Upper lobe of right lung (tissue), 1 donor: ENCODE data around the gene SEC23A. TPM values are rescaled to one million over a fixed set of nuclear protein-coding genes. Genes with fewer than 3 reads are reported as not detected.
A peak's percentile ranks its signal among the peaks of the same experiment; 100 is the strongest.
"Not testable (repeated sequence)": the region's sequence is repeated elsewhere in the genome, so short reads cannot be mapped to it uniquely, and the experiment has no call there.

ENCODE experiments used
- ATAC-seq: fragments of 200-7000 bp; cut with Tn5 transposase; one replicate; pipeline ENCODE4 v1.9.1; 2020; ENCODE audit warnings: mild to moderate bottlenecking, moderate library complexity
- DNase-seq: peaks from one replicate; pipeline ENCODE4 v3.0.0-alpha.2; 2020
- H3K27ac ChIP-seq: fragments of 200-600 bp; one replicate; pipeline ENCODE4 v1.8.0; 2022
- H3K27me3 ChIP-seq: fragments of 200-600 bp; one replicate; pipeline ENCODE4 v1.8.0; 2022; ENCODE audit warnings: mild to moderate bottlenecking
- H3K36me3 ChIP-seq: fragments of 200-600 bp; one replicate; pipeline ENCODE4 v1.8.0; 2022
- H3K4me1 ChIP-seq: fragments of 200-600 bp; one replicate; pipeline ENCODE4 v1.8.0; 2022
- H3K4me3 ChIP-seq: fragments of 200-600 bp; one replicate; pipeline ENCODE4 v1.8.0; 2022; ENCODE audit warnings: mild to moderate bottlenecking
- H3K9me3 ChIP-seq: fragments of 200-600 bp; one replicate; pipeline ENCODE4 v1.8.0; 2022
- intact Hi-C: fragments of 100-400 bp; cut with DNase I; formaldehyde crosslinking; loops from one replicate; pipeline ENCODE4 v1.11.0; 2022
- total RNA-seq: library from RNA; stranded (reverse); fragmentation: NEBNext Ultra II Directional; extraction: Animal tissue kit (Norgen Biotek cat#: 25700); gene quantifications from one replicate; pipeline ENCODE4 v1.2.1, GENCODE V29; 2021
- TF ChIP-seq, protein P1 (sequence below): fragments of 200-600 bp; IDR thresholded peaks from one replicate; pipeline ENCODE4 v1.8.0; 2022; ENCODE audit warnings: antibody characterized with exemption
- donor health status: DM: no; HTN: yes; CAD: no; lungs with severe emphysema.

The SEC23A gene
- total RNA-seq, 1 donor from 2014 or later, result 61.0 TPM

DNA sequence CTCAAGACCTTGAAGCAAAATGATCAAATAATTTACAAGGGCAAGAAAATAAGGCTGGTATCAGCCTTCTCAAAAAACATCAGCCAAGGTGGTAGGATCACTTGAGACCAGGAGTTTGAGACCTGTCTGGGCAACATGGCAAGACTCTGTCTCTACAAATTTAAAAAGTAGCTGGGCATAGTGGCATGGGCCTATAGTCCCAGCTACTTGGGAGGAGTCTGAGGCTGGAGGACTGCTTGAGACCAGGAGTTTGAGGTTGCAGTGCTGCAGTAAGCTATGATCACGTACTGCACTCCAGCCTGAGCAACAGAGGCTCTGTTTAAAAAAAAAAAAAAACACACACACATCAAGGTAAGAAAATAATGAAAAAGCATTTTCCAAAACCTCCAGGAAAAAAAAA is 22.1 kb downstream of the SEC23A start:
- no peak overlapping the region for H3K4me3 ChIP-seq
- H3K4me1 ChIP-seq, result no peaks in the 10 kb centered on the region
- TF ChIP-seq, protein P1, sequence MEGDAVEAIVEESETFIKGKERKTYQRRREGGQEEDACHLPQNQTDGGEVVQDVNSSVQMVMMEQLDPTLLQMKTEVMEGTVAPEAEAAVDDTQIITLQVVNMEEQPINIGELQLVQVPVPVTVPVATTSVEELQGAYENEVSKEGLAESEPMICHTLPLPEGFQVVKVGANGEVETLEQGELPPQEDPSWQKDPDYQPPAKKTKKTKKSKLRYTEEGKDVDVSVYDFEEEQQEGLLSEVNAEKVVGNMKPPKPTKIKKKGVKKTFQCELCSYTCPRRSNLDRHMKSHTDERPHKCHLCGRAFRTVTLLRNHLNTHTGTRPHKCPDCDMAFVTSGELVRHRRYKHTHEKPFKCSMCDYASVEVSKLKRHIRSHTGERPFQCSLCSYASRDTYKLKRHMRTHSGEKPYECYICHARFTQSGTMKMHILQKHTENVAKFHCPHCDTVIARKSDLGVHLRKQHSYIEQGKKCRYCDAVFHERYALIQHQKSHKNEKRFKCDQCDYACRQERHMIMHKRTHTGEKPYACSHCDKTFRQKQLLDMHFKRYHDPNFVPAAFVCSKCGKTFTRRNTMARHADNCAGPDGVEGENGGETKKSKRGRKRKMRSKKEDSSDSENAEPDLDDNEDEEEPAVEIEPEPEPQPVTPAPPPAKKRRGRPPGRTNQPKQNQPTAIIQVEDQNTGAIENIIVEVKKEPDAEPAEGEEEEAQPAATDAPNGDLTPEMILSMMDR, result no peak
- no peak overlapping the region for H3K27ac ChIP-seq
- intact Hi-C loops, result no loop called here
- H3K36me3 ChIP-seq, result peaks cover 87% of the 10 kb centered on the region
- no peaks in the 10 kb centered on the region for H3K9me3 ChIP-seq
- no peaks in the 10 kb centered on the region for H3K27me3 ChIP-seq
- DNase-seq, result no peak
- ATAC-seq, result no peak

DNA sequence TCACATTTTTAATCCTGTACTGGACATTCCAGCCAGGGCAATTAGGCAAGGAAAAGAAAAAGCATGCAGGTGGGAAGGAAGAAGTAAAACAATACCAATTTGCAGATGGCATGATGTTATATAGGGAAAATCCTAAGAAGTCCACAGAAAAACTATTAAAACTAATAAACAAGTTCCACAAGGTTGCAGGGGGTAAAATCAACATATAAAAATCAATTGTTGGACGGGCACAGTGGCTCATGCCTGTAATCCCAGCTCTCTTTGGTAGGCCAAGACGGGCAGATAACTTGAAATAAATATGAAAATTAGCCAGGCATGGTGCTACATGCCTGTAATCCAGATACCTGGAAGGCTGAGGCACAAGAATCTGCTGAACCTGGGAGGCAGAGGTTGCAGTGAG is 31.9 kb downstream of the SEC23A start:
- no peaks in the 10 kb centered on the region for H3K27me3 ChIP-seq
- H3K4me3 ChIP-seq, result no peak overlapping the region
- DNase-seq, result no peak
- intact Hi-C loops, result no loop called here
- no peak for ATAC-seq
- H3K9me3 ChIP-seq, result no peaks in the 10 kb centered on the region
- TF ChIP-seq, protein P1, result no peak
- peaks cover 74% of the 10 kb centered on the region for H3K36me3 ChIP-seq
- no peak overlapping the region for H3K27ac ChIP-seq
- no peaks in the 10 kb centered on the region for H3K4me1 ChIP-seq

GRCh38 chr14:39069923-39070322 is 33.1 kb downstream of the SEC23A start:
- Histone ChIP-seq H3K9me3 (no peaks in the 10 kb centered on the region), H3K36me3 (peaks cover 70% of the 10 kb centered on the region), H3K27ac (no peak overlapping the region), H3K4me1 (no peaks in the 10 kb centered on the region), H3K4me3 (no peak overlapping the region), H3K27me3 (no peaks in the 10 kb centered on the region)
- no peak for DNase-seq
- intact Hi-C loops, result no loop called here
- ATAC-seq, result no peak
- TF ChIP-seq, protein P1, result no peak

DNA sequence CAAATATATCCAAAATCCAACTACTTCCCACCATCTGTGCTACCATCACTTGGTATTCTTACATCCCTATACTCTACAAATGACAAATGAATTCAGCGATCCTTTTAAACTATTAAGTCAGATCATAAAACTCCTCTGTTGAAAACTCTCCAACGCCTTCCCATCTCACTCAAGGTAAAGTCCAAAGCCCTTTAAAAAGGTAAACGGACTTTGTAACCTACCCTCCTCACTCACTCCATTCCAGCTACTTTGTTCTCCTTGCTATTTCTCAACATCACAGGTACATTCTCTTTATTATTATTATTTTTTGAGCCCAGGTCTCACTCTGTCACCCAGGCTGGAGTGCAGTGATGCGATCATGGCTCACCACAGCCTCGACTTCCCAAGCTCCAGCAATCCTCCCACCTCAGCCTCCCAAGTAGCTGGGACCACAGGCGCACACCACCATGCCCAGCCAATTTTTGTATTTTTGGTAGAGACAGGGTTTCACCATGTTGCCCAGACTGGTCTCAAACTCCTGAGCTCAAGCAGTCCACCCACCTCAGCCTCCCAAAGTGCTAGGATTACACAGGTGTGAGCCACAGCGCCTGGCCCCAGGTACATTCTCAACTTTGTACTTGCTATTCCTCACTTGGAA is 33.7 kb downstream of the SEC23A start:
- H3K4me3 ChIP-seq, DNase-seq, intact Hi-C loops, H3K4me1 ChIP-seq, ATAC-seq, H3K27ac ChIP-seq, H3K9me3 ChIP-seq, H3K27me3 ChIP-seq: not testable (repeated sequence)
- H3K36me3 ChIP-seq, result peaks cover 70% of the 10 kb centered on the region

DNA sequence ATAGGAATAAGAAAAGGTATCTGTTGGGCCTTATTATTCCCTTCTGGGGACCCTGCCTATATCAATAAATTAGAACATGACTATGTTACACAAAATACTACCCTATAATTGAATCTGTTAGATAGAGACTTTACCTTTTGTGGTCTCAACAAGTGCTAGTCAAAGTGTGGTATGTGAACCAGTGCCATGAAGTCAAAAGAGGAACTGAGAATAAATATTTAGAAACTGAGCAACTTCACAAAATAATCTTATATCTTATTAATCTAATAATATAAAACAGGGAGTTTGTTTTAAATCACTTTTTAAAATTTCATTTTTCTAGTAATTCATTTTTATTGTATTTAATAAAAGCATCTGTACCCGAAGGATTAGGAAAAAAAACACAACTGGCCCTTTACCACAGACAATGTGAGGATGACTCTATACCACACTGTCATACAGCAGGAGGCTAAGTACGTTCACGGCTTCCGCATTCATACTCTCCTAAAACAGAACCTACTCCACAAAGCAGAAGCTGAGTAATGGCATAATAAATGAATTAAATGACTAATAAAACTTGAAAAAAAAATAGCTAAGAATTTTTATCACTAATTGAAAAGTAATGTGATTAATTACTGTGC is 42.1 kb downstream of the SEC23A start:
- Histone ChIP-seq H3K27me3 (no peaks in the 10 kb centered on the region), H3K27ac (no peak overlapping the region), H3K9me3 (peaks cover 15% of the 10 kb centered on the region), H3K4me3 (no peak overlapping the region), H3K4me1 (no peaks in the 10 kb centered on the region), H3K36me3 (peaks cover 81% of the 10 kb centered on the region)
- intact Hi-C loops, result no loop called here
- peak; percentile 54 for ATAC-seq
- DNase-seq, result no peak
- TF ChIP-seq, protein P1, result no peak

- no peak overlapping the region for H3K27ac ChIP-seq
- peaks cover 20% of the 10 kb centered on the region for H3K9me3 ChIP-seq
- no peak overlapping the region for H3K4me3 ChIP-seq
- peaks cover 75% of the 10 kb centered on the region for H3K36me3 ChIP-seq
- DNase-seq (no peak), ATAC-seq (no peak)
- H3K4me1 ChIP-seq, result no peaks in the 10 kb centered on the region
- no peaks in the 10 kb centered on the region for H3K27me3 ChIP-seq
- TF ChIP-seq, protein P1, result no peak
- intact Hi-C loops, result no loop called here
These were observed 47.1 kb downstream of the SEC23A start for GRCh38 chr14:39055786-39056474.

GRCh38 chr14:39052869-39053454 is 50.1 kb downstream of the SEC23A start:
- H3K36me3 ChIP-seq, result peaks cover 81% of the 10 kb centered on the region

More at GRCh38 chr14:39052869-39053454, 50.1 kb downstream of the SEC23A start:
- H3K4me3 ChIP-seq, H3K4me1 ChIP-seq, H3K27me3 ChIP-seq, intact Hi-C loops, ATAC-seq, DNase-seq, H3K27ac ChIP-seq: not testable (repeated sequence)
- H3K9me3 ChIP-seq, result peaks cover 20% of the 10 kb centered on the region
